NCI-H146 (cell line): ENCODE results near the gene MYO3B.
"Not testable (repeated sequence)": the region's sequence is repeated elsewhere in the genome, so short reads cannot be mapped to it uniquely, and the experiment has no call there.

Experiments
- DNase-seq: peaks from one replicate; lab custom pipeline; 2025; lab: John Stamatoyannopoulos, UW

Gene MYO3B

GRCh38 chr2:170423919-170424318, 246.0 kb downstream of the MYO3B start:
- no peak for DNase-seq

- DNase-seq = no peak
Measured at GRCh38 chr2:170425281-170425751, 247.4 kb downstream of the MYO3B start.

- DNase-seq = no peak
Measured at GRCh38 chr2:170428868-170429267, 250.9 kb downstream of the MYO3B start.

- DNase-seq = no peak
Measured at GRCh38 chr2:170432823-170433222, 254.9 kb downstream of the MYO3B start.

- no peak for DNase-seq
Measured at GRCh38 chr2:170433448-170433847, 255.5 kb downstream of the MYO3B start.

GRCh38 chr2:170434396-170434795, 256.4 kb downstream of the MYO3B start:
- not testable (repeated sequence) for DNase-seq

GRCh38 chr2:170434900-170435621, 257.1 kb downstream of the MYO3B start:
- no peak for DNase-seq

GRCh38 chr2:170436077-170436943, 258.4 kb downstream of the MYO3B start:
- DNase-seq = no peak

- DNase-seq = no peak
Measured at GRCh38 chr2:170446078-170446477, 268.1 kb downstream of the MYO3B start.

- no peak for DNase-seq
Measured at GRCh38 chr2:170449034-170449433, 271.1 kb downstream of the MYO3B start.

GRCh38 chr2:170454471-170455372, 276.8 kb downstream of the MYO3B start:
- no peak for DNase-seq

- DNase-seq = no peak
Measured at GRCh38 chr2:170455617-170456426, 277.9 kb downstream of the MYO3B start.

- DNase-seq = no peak
Measured at GRCh38 chr2:170456914-170457313, 279.0 kb downstream of the MYO3B start.

- DNase-seq = no peak
Measured at GRCh38 chr2:170457742-170458141, 279.8 kb downstream of the MYO3B start.

GRCh38 chr2:170461889-170462288, 283.9 kb downstream of the MYO3B start:
- no peak for DNase-seq

GRCh38 chr2:170462433-170463205, 284.7 kb downstream of the MYO3B start:
- DNase-seq = no peak

- no peak for DNase-seq
Measured at GRCh38 chr2:170463206-170463537, 285.2 kb downstream of the MYO3B start.

GRCh38 chr2:170464268-170464667, 286.3 kb downstream of the MYO3B start:
- no peak for DNase-seq

GRCh38 chr2:170465241-170465640, 287.3 kb downstream of the MYO3B start:
- DNase-seq = no peak

GRCh38 chr2:170466632-170467031, 288.7 kb downstream of the MYO3B start:
- no peak for DNase-seq
